SKM-1 (cell line): Measurements from ENCODE around the gene SORBS2.

ENCODE experiments used
- DNase-seq: peaks from one replicate; lab custom pipeline; 2025; ENCODE audit not compliant: unreplicated experiment; lab: John Stamatoyannopoulos, UW

The SORBS2 gene

GRCh38 chr4:185536411-185536709, 275.6 kb downstream of the SORBS2 start:
- no peak for DNase-seq

- DNase-seq = no peak
These were observed 276.2 kb downstream of the SORBS2 start for GRCh38 chr4:185535612-185536410.
